Tibial artery (tissue), 4 donors: Measurements from ENCODE around the gene PLA2R1.

Source experiments
- DNase-seq, 2 donors: peaks; one replicate each; pipeline ENCODE4 v3.0.0-alpha.2; 2019
- H3K27ac ChIP-seq, 2 donors: fragments of 200-600 bp; sonication (generic) in 1 of 2; 1 replicate in 1 of 2; 2 replicates in 1 of 2; pipeline ENCODE4 v1.5.1; 2018 to 2019; ENCODE audit warnings: mild to moderate bottlenecking in 1 of 2
- H3K27me3 ChIP-seq, 2 donors: fragments of 200-600 bp; sonication (generic) in 1 of 2; one replicate each; pipeline versions ENCODE4 v1.5.1 to v1.6.0; 2016 to 2019
- H3K36me3 ChIP-seq, 3 donors: fragments of 200-600 bp; sonication (generic) in 2 of 3; one replicate each; pipeline ENCODE4 v1.5.1; 2016 to 2019; ENCODE audit warnings: mild to moderate bottlenecking in 2 of 3
- H3K4me1 ChIP-seq, 4 donors: fragments of 200-600 bp; sonication (generic) in 2 of 4; 1 replicate in 3 of 4; 2 replicates in 1 of 4; pipeline ENCODE4 v1.5.1; 2016 to 2019
- H3K4me3 ChIP-seq, 2 donors: fragments of 200-600 bp; sonication (generic) in 1 of 2; 1 replicate in 1 of 2; 2 replicates in 1 of 2; pipeline ENCODE4 v1.5.1; 2018 to 2019; ENCODE audit warnings: mild to moderate bottlenecking in 2 of 2
- H3K9me3 ChIP-seq, 3 donors: fragments of 200-600 bp; sonication (generic) in 1 of 3; one replicate each; pipeline ENCODE4 v1.5.1; 2016 to 2019
- intact Hi-C: fragments of 100-400 bp; cut with DNase I; formaldehyde crosslinking; loops from one replicate; pipeline ENCODE4 v1.15.0; 2023; ENCODE audit warnings: low total_unique reads
- TF ChIP-seq, protein P1 (sequence below), 2 experiments: fragments of 200-600 bp in 1 of 2; fragments of 450-650 bp in 1 of 2; IDR thresholded peaks; one replicate each; pipeline ENCODE4 v1.5.1; 2017 to 2019; ENCODE audit warnings: antibody characterized with exemption in 2 of 2, mild to moderate bottlenecking in 1 of 2, moderate library complexity in 1 of 2

PLA2R1 gene

DNA sequence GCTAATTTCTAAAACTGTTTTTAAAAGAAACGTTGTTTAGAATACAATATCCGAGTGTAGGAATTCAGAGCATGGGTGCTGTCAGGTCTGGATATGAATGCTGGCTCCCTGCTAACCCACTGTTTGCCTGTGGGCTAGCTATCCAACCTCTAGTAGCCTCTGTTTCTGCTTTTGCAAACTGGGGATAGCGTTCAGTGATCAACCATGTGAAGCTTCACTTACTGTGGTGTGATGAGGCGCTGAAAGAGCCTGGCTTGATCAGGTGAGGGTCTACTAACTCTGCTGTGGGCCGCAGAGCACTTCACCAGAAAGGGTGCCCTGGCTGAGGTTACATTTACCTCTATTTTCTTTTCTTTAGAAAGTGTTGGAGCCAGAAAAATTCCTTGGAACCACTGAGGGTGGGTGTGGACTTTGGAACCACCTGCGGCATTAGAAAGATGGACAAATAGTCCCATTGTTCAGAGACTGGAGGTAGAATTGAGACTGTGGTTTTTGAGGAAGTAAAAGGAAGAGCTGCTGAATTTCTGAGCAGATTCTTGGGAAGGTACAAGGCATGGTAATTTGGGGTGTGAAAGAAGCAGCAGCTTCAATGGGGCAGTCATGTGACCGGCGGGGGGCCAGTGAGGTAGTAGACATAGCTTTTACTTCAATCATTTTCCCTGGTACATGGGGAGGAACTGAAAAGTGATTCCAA is 168.1 kb downstream of the PLA2R1 start:
- Histone ChIP-seq H3K4me1 (no peaks in the 10 kb centered on the region), H3K4me3 (no peak overlapping the region), H3K27ac (no peak overlapping the region), H3K36me3 (no peaks in the 10 kb centered on the region), H3K27me3 (no peaks in the 10 kb centered on the region), H3K9me3 (no peaks in the 10 kb centered on the region)
- TF ChIP-seq, protein P1, sequence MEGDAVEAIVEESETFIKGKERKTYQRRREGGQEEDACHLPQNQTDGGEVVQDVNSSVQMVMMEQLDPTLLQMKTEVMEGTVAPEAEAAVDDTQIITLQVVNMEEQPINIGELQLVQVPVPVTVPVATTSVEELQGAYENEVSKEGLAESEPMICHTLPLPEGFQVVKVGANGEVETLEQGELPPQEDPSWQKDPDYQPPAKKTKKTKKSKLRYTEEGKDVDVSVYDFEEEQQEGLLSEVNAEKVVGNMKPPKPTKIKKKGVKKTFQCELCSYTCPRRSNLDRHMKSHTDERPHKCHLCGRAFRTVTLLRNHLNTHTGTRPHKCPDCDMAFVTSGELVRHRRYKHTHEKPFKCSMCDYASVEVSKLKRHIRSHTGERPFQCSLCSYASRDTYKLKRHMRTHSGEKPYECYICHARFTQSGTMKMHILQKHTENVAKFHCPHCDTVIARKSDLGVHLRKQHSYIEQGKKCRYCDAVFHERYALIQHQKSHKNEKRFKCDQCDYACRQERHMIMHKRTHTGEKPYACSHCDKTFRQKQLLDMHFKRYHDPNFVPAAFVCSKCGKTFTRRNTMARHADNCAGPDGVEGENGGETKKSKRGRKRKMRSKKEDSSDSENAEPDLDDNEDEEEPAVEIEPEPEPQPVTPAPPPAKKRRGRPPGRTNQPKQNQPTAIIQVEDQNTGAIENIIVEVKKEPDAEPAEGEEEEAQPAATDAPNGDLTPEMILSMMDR (IDR thresholded peaks at IDR 0.05): no peak
- intact Hi-C loops: no loop called here
- DNase-seq: no peak

GRCh38 chr2:159892990-159893810 is 169.2 kb downstream of the PLA2R1 start:
- TF ChIP-seq, protein P1 (IDR thresholded peaks at IDR 0.05): no peak
- no peak for DNase-seq
- Histone ChIP-seq H3K27ac (no peak overlapping the region), H3K9me3 (no peaks in the 10 kb centered on the region), H3K27me3 (no peaks in the 10 kb centered on the region), H3K4me3 (no peak overlapping the region), H3K36me3 (no peaks in the 10 kb centered on the region), H3K4me1 (no peaks in the 10 kb centered on the region)
- intact Hi-C loops: no loop called here

DNA sequence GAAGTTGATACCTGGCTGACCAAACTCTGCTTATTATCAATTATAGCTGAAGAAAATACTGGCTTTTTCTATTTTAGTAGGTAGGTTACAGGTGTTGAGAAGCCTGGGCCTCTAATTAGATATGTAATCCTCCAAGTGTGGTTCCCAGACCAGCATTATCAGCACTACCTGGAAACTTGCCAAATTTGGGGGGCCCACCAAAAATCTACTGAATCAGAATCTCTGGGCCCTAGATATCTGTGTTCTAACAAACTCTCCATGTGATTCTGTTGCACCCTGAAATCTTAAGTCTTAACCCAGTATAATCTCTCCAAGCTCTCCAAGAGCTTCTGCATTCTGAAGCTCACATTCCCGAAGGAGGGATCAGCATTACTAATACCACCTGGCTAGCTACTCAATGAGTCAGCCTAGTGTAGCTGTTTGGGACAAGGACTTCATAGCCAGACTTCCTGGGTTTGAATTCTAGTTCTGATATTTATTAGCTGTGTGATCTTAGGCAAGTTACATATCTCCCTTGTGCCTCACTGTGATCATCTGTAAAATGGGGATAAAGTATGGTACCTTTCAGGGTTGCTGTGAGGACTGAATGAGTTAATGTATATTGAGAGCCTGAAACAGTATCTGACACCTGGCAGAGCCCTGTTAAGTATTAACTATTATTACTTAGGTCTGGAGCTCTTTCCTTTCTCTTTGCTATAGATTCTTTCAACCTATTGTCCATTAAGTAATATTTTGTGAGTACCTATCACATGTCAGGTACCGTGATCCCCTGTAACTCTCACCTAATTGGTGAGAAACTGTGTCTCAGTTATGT is 170.3 kb downstream of the PLA2R1 start:
- no peaks in the 10 kb centered on the region for H3K27me3 ChIP-seq
- H3K36me3 ChIP-seq: no peaks in the 10 kb centered on the region
- H3K9me3 ChIP-seq: no peaks in the 10 kb centered on the region
- no peak for DNase-seq
- H3K27ac ChIP-seq: no peak overlapping the region
- no peaks in the 10 kb centered on the region for H3K4me1 ChIP-seq
- TF ChIP-seq, protein P1 (IDR thresholded peaks at IDR 0.05): no peak
- intact Hi-C loops: no loop called here
- H3K4me3 ChIP-seq: no peak overlapping the region

DNA sequence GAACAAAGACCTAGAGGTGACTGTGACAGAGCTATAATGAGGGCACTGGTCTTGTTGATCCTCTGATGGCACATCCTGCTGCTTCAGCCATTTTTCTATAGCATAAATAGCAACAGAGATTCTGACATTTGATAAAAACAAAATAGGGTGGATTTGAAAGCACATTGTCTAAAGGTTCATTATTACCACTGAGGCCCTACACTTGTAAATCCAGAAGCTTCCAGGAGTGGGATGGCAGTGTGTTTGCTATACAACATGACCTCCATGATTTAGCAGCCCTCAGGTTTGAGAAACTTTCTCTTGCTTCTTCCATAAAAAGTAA is 171.2 kb downstream of the PLA2R1 start:
- no peak overlapping the region for H3K4me3 ChIP-seq
- TF ChIP-seq, protein P1 (IDR thresholded peaks at IDR 0.05): no peak
- no peaks in the 10 kb centered on the region for H3K9me3 ChIP-seq
- H3K27ac ChIP-seq: no peak overlapping the region
- intact Hi-C loops: no loop called here
- H3K27me3 ChIP-seq: no peaks in the 10 kb centered on the region
- no peak for DNase-seq
- H3K36me3 ChIP-seq: no peaks in the 10 kb centered on the region
- H3K4me1 ChIP-seq: no peaks in the 10 kb centered on the region

- Histone ChIP-seq H3K4me3 (no peak overlapping the region), H3K27ac (no peak overlapping the region), H3K4me1 (no peaks in the 10 kb centered on the region), H3K36me3 (peaks cover 0 to 3% (median 0%) of the 10 kb centered on the region in 3 donors), H3K9me3 (no peaks in the 10 kb centered on the region), H3K27me3 (no peaks in the 10 kb centered on the region)
- intact Hi-C loops: no loop called here
- DNase-seq: no peak
- TF ChIP-seq, protein P1 (IDR thresholded peaks at IDR 0.05): no peak
Observed at GRCh38 chr2:159890551-159891266, 171.7 kb downstream of the PLA2R1 start.
